ENCODE measurements around the gene HIVEP3. TPM values are rescaled to one million over a fixed set of nuclear protein-coding genes. Genes with fewer than 3 reads are reported as not detected.

The HIVEP3 gene
- total and polyA plus RNA-seq, 2 donors (not counting 1 experiment from before 2014, with no cell fraction given) = 2.0 to 5.1 TPM

DNA sequence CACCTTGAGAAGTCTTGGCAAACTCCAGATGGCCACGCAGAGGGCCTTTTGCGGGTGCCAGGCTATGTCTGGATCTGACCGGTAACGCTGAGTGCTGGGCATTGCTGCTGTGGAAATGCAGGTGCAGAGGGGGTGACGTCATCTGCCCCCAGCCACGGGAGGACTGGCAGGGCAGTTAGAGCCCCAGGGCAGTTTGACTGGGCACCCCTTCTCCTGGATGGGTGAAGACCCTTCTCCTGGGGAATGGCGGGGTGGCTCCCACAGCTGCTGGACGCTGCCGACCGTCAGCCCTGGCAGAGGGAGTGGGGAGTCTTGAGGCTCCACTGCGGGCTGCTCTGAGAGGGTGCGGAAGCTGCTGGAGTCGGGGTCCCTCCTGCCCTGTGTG, 421.7 kb downstream of the HIVEP3 start:
- H3K4me3 ChIP-seq (ENCODE audit: control extremely low read depth in 1 of 5, extremely low read depth in 1 of 5, insufficient read depth in 1 of 5, low read depth in 2 of 5, low read length in 4 of 5) = no peak overlapping the region
- H3K4me1 ChIP-seq (ENCODE audit: control insufficient read depth in 2 of 2, insufficient read depth in 2 of 2, low read length in 2 of 2) = peaks cover 5 to 8% of the 10 kb centered on the region in 2 donors
- POLR2A ChIA-PET = no interaction called here
- DNase-seq (no peak), ATAC-seq (ENCODE audit: low read depth) (no peak)
- no peak overlapping the region for H3K9ac ChIP-seq (ENCODE audit: low read length)
- CTCF ChIA-PET = interaction anchor here (2.9 kb wide), 1 partner anchor 19 kb away, joined by 7 read pairs; no protein-coding TSS in a partner anchor
- Mint-ChIP-seq H3K4me1 (peaks cover 9% of the 10 kb centered on the region), H3K9me3 (ENCODE audit: insufficient read depth) (no peaks in the 10 kb centered on the region), H3K4me3 (no peak overlapping the region), H3K27ac (no peak overlapping the region), H3K27me3 (peaks cover 29% of the 10 kb centered on the region)
- H3K27me3 ChIP-seq (replicated peaks in 1 of 4; ENCODE audit: control extremely low read depth in 1 of 4, control insufficient read depth in 3 of 4, insufficient read depth in 4 of 4, low read length in 3 of 4) = peaks cover 0 to 16% (median 3%) of the 10 kb centered on the region in 4 experiments
- H3K36me3 ChIP-seq (replicated peaks in 1 of 2; ENCODE audit: control extremely low read depth in 1 of 2, control insufficient read depth in 1 of 2, extremely low read depth in 1 of 2, insufficient read depth in 2 of 2, low read length in 1 of 2) = no peaks in the 10 kb centered on the region
- TF ChIP-seq CTCF (IDR thresholded peaks at IDR 0.05) (no peak), EZH2 (IDR thresholded peaks at IDR 0.05; ENCODE audit: borderline replicate concordance, insufficient read depth, low read depth, low read length, poor library complexity, severe bottlenecking) (no peak)
- no peaks in the 10 kb centered on the region for H4K20me1 ChIP-seq (ENCODE audit: control insufficient read depth, insufficient read depth, low read length, poor library complexity, severe bottlenecking)
- intact Hi-C loops (cut with micrococcal nuclease) = no loop called here
- 97% methylated on average over 13 of the region's 13 CpGs for WGBS (ENCODE audit: insufficient coverage)
- H3K27ac ChIP-seq (ENCODE audit: low read length in 2 of 2) = no peak overlapping the region
- no peak overlapping the region for H3K4me2 ChIP-seq (replicated peaks; ENCODE audit: low read depth, low read length, poor library complexity, severe bottlenecking)
- no peaks in the 10 kb centered on the region for H3K79me2 ChIP-seq (ENCODE audit: control insufficient read depth, insufficient read depth, low read length)
- H3K9me3 ChIP-seq (ENCODE audit: control extremely low read depth in 1 of 3, control insufficient read depth in 2 of 3, insufficient read depth in 1 of 3, low read length in 2 of 3) = no peaks in the 10 kb centered on the region
- no peak overlapping the region for H2AFZ ChIP-seq (ENCODE audit: insufficient read depth, low read depth, low read length, poor library complexity, severe bottlenecking)

DNA sequence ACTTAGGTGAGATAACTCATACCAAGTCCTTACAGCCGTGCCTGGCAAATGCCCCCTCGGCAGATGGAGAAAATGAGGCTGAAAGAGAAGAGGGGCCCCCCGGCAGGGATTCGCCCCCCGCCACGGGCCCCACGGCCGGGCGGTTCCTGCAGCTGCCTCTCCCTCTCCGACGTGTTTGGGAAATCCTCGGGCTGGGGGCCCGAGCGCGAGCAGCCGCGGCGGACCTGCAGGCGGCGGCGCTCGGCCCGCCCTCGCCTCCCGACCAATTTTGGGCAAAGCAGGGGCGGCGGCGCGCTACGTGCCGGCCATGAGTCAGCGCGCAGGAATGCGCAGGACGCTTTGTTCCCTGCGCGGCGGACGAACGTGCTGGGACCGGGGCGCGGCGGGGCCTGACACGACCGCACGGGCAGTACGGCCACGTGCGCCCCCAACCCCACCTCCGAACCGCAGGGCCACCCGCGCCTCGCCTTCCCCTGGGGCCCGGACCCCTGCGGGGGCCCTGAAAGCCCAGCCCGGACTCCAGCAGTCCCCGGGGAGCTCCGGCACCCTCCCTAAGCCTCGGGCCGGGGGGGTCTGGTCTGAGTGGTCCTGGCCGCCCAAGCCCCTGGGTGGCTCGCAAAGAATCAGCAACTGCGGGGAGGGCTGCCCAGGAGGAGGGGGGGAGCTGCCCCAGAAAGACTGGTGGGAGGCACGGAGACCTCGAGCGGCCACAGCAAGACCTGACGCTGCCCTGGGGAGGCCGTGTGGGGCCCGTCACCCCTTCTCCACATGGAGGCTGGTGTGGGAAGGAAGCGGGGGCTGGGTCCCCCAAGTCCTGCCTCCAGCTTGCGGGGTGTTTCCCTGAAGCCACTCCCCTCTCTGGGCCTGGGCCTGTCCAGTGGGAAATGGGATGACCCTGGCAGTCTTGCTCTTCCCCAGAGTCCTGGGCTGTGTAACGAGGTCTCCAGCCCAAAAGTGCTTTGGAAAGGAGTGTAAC, 422.4 kb downstream of the HIVEP3 start:
- peak overlapping the region; percentile 32 for H3K9ac ChIP-seq (ENCODE audit: low read length)
- peaks cover 5 to 8% of the 10 kb centered on the region in 2 donors for H3K4me1 ChIP-seq (ENCODE audit: control insufficient read depth in 2 of 2, insufficient read depth in 2 of 2, low read length in 2 of 2)
- Mint-ChIP-seq H3K4me1 (peaks cover 9% of the 10 kb centered on the region), H3K4me3 (peak overlapping the region; percentile 19), H3K27ac (no peak overlapping the region), H3K9me3 (ENCODE audit: insufficient read depth) (no peaks in the 10 kb centered on the region), H3K27me3 (peaks cover 29% of the 10 kb centered on the region)
- H3K36me3 ChIP-seq (replicated peaks in 1 of 2; ENCODE audit: control extremely low read depth in 1 of 2, control insufficient read depth in 1 of 2, extremely low read depth in 1 of 2, insufficient read depth in 2 of 2, low read length in 1 of 2) = no peaks in the 10 kb centered on the region
- TF ChIP-seq EZH2 (IDR thresholded peaks at IDR 0.05; ENCODE audit: borderline replicate concordance, insufficient read depth, low read depth, low read length, poor library complexity, severe bottlenecking) (no peak), CTCF (IDR thresholded peaks at IDR 0.05) (no peak)
- ATAC-seq (ENCODE audit: low read depth) (no peak), DNase-seq (no peak)
- H3K27ac ChIP-seq (ENCODE audit: low read length in 2 of 2) = no peak overlapping the region
- no peaks in the 10 kb centered on the region for H3K79me2 ChIP-seq (ENCODE audit: control insufficient read depth, insufficient read depth, low read length)
- POLR2A ChIA-PET = no interaction called here
- H3K4me2 ChIP-seq (replicated peaks; ENCODE audit: low read depth, low read length, poor library complexity, severe bottlenecking) = peak overlapping the region; percentile 60
- no peaks in the 10 kb centered on the region for H3K9me3 ChIP-seq (ENCODE audit: control extremely low read depth in 1 of 3, control insufficient read depth in 2 of 3, insufficient read depth in 1 of 3, low read length in 2 of 3)
- intact Hi-C loops (cut with micrococcal nuclease) = no loop called here
- peaks cover 0 to 16% (median 3%) of the 10 kb centered on the region in 4 experiments for H3K27me3 ChIP-seq (replicated peaks in 1 of 4; ENCODE audit: control extremely low read depth in 1 of 4, control insufficient read depth in 3 of 4, insufficient read depth in 4 of 4, low read length in 3 of 4)
- H2AFZ ChIP-seq (ENCODE audit: insufficient read depth, low read depth, low read length, poor library complexity, severe bottlenecking) = peak overlapping the region; percentile 46
- WGBS (ENCODE audit: insufficient coverage) = 9% methylated on average over 71 of the region's 74 CpGs
- H4K20me1 ChIP-seq (ENCODE audit: control insufficient read depth, insufficient read depth, low read length, poor library complexity, severe bottlenecking) = no peaks in the 10 kb centered on the region
- CTCF ChIA-PET = no interaction called here
- peak overlapping the region in 2 of 5 experiments; percentile 14 to 31 for H3K4me3 ChIP-seq (ENCODE audit: control extremely low read depth in 1 of 5, extremely low read depth in 1 of 5, insufficient read depth in 1 of 5, low read depth in 2 of 5, low read length in 4 of 5)
